Panc1 (cell line): ENCODE results near the gene OR52E4. TPM values are rescaled to one million over a fixed set of nuclear protein-coding genes. Genes with fewer than 3 reads are reported as not detected.

ENCODE experiments used
- ATAC-seq: fragments of 200-7000 bp; cut with Tn5 transposase; 2 replicates; pipeline ENCODE4 v1.9.1; 2020; ENCODE audit warnings: mild to moderate bottlenecking, moderate library complexity
- Bru-seq: library from RNA; stranded (reverse); fragments of 400-500 nt; gene quantifications from one replicate; lab custom pipeline; 2021; lab: Mats Ljungman, UMichigan
- BruChase-seq, 2 experiments: library from RNA; stranded (reverse); fragments of 400-500 nt; gene quantifications; one replicate each; lab custom pipeline; 2021; lab: Mats Ljungman, UMichigan
- BruUV-seq: library from RNA; stranded (reverse); fragments of 400-500 nt; replicated peaks from 2 replicates; lab custom pipeline; 2021; lab: Mats Ljungman, UMichigan
- CTCF ChIA-PET: fragments of 300-600 bp; sonication (Branson Sonifier 250); formaldehyde crosslinking; loops from one replicate; lab custom pipeline; 2022; ENCODE audit warnings: antibody characterized with exemption; lab: Charles Lee
- POLR2A ChIA-PET: fragments of 300-600 bp; sonication (Branson Sonifier 250); formaldehyde crosslinking; loops from one replicate; lab custom pipeline; 2022; ENCODE audit warnings: antibody characterized with exemption; lab: Charles Lee
- DNase-seq: peaks from one replicate; pipeline ENCODE4 v3.0.0-alpha.2; 2010; ENCODE audit warnings: low read depth, low spot score
- H3K27ac ChIP-seq: 2 replicates; pipeline ENCODE4 v1.5.1; 2011; ENCODE audit warnings: mild to moderate bottlenecking, low read length, inconsistent platforms
- H3K27me3 ChIP-seq: fragments of 200-500 bp; sonication (Bioruptor generic); 2 replicates; pipeline ENCODE4 v1.6.0; 2014; ENCODE audit warnings: low read length, inconsistent platforms; ENCODE audit not compliant: control insufficient read depth, insufficient read depth
- H3K36me3 ChIP-seq: fragments of 200-500 bp; sonication (Bioruptor generic); 2 replicates; pipeline ENCODE4 v1.5.1; 2014; ENCODE audit warnings: inconsistent platforms, mild to moderate bottlenecking, low read length, moderate library complexity; ENCODE audit not compliant: control insufficient read depth, insufficient read depth
- H3K4me1 ChIP-seq: 2 replicates; pipeline ENCODE4 v1.5.1; 2011; ENCODE audit warnings: inconsistent platforms, mild to moderate bottlenecking, low read length, moderate library complexity; ENCODE audit not compliant: control insufficient read depth, insufficient read depth
- H3K4me3 ChIP-seq, 2 experiments: 2 replicates each; pipeline ENCODE4 v1.5.1; 2011 to 2012; ENCODE audit warnings: low read depth in 2 of 2, low read length in 2 of 2, mild to moderate bottlenecking in 2 of 2, inconsistent platforms in 1 of 2, moderate library complexity in 1 of 2
- H3K9me3 ChIP-seq: fragments of 200-500 bp; sonication (Bioruptor generic); 2 replicates; pipeline ENCODE4 v1.5.1; 2014; ENCODE audit warnings: low read depth, mild to moderate bottlenecking, inconsistent platforms, low read length, moderate library complexity; ENCODE audit not compliant: control insufficient read depth, insufficient read depth
- POLR2AphosphoS5 ChIP-seq: IDR thresholded peaks from 2 replicates; pipeline ENCODE4 v1.6.1; 2012; ENCODE audit warnings: mild to moderate bottlenecking, low read depth, low read length, moderate library complexity
- SIN3A ChIP-seq: IDR thresholded peaks from 2 replicates; pipeline ENCODE4 v1.6.1; 2012; ENCODE audit warnings: low read depth, mild to moderate bottlenecking, low read length, moderate library complexity, borderline replicate concordance; ENCODE audit not compliant: insufficient read depth
- TCF7L2 ChIP-seq: IDR thresholded peaks from 2 replicates; pipeline ENCODE4 v1.6.1; 2011; ENCODE audit warnings: mild to moderate bottlenecking, low read depth, low read length, inconsistent platforms
- in situ Hi-C: cut with HindIII; loops from 2 replicates; pipeline ENCODE4 v1.10.0; 2016; ENCODE audit warnings: low sequenced_read_pairs, low pct_unique_long_range_greater_than_20kb
- intact Hi-C: fragments of 100-400 bp; cut with micrococcal nuclease; formaldehyde crosslinking; loops from one replicate; pipeline ENCODE4 v1.10.0; 2022; ENCODE audit not compliant: unreplicated experiment
- long read RNA-seq: library from polyadenylated mRNA; unstranded; transcript quantifications from one replicate; pipeline ENCODE4 v2.0.0, GENCODE V29; 2021; ENCODE audit not compliant: unreplicated experiment
- polyA plus RNA-seq: library from polyadenylated mRNA; unstranded; fragments of >200 nt; gene quantifications from one replicate; pipeline ENCODE4 v1.2.1, GENCODE V29; 2012; ENCODE audit warnings: missing spikeins; ENCODE audit not compliant: insufficient read length
- total RNA-seq: library from RNA; stranded (reverse); gene quantifications from one replicate; pipeline ENCODE4 v1.2.1, GENCODE V29; 2021; ENCODE audit not compliant: unreplicated experiment
- TF ChIP-seq, protein P1 (sequence below): fragments of 450-650 bp; IDR thresholded peaks from 2 replicates; pipeline ENCODE4 v1.5.1; 2017; ENCODE audit warnings: mild to moderate bottlenecking
- TF ChIP-seq, protein P2 (sequence below), 2 experiments: IDR thresholded peaks; 2 replicates each; pipeline ENCODE4 v1.6.1; 2011 to 2012; ENCODE audit warnings: low read depth in 2 of 2, control low read depth in 1 of 2, low read length in 1 of 2, mild to moderate bottlenecking in 1 of 2, moderate library complexity in 1 of 2; ENCODE audit not compliant: insufficient read depth in 1 of 2

The OR52E4 gene
- not detected for total RNA-seq
- not detected for polyA plus RNA-seq
- not detected for Bru-seq, nascent RNA
- not detected for BruChase-seq, experiment 1, labeled RNA remaining after a 2-hour chase
- not detected for BruChase-seq, experiment 2, labeled RNA remaining after a 6-hour chase
- long read RNA-seq, result 0 reads

DNA sequence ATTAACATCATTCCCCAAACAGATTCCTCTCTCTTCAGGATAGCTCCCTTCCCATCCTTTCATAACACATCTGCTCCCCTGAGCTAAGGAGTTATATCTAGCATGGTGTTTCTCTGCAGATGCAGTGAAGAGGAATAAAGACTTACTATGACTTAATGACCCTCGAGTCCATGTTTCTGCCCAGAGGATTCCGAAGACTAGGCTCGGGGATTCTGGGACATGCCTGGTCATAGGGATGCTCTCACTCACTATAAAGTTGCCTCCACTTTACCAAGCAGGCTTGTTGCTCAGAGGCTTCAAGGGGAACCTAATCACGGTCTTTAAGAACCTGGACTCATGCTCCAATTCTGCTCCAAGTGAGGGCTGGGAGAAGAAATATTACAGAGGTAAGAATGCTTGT is at the start of gene OR52E4:
OR52E4 (plus strand) TSS at position 301 of the 400 bp plus-strand sequence. CDS start 3,664 bp downstream, outside the sequence.
- no peak for DNase-seq
- TF ChIP-seq TCF7L2 (no peak), SIN3A (no peak), POLR2AphosphoS5 (no peak)
- TF ChIP-seq, protein P1, sequence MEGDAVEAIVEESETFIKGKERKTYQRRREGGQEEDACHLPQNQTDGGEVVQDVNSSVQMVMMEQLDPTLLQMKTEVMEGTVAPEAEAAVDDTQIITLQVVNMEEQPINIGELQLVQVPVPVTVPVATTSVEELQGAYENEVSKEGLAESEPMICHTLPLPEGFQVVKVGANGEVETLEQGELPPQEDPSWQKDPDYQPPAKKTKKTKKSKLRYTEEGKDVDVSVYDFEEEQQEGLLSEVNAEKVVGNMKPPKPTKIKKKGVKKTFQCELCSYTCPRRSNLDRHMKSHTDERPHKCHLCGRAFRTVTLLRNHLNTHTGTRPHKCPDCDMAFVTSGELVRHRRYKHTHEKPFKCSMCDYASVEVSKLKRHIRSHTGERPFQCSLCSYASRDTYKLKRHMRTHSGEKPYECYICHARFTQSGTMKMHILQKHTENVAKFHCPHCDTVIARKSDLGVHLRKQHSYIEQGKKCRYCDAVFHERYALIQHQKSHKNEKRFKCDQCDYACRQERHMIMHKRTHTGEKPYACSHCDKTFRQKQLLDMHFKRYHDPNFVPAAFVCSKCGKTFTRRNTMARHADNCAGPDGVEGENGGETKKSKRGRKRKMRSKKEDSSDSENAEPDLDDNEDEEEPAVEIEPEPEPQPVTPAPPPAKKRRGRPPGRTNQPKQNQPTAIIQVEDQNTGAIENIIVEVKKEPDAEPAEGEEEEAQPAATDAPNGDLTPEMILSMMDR, result no peak
- TF ChIP-seq, protein P2, sequence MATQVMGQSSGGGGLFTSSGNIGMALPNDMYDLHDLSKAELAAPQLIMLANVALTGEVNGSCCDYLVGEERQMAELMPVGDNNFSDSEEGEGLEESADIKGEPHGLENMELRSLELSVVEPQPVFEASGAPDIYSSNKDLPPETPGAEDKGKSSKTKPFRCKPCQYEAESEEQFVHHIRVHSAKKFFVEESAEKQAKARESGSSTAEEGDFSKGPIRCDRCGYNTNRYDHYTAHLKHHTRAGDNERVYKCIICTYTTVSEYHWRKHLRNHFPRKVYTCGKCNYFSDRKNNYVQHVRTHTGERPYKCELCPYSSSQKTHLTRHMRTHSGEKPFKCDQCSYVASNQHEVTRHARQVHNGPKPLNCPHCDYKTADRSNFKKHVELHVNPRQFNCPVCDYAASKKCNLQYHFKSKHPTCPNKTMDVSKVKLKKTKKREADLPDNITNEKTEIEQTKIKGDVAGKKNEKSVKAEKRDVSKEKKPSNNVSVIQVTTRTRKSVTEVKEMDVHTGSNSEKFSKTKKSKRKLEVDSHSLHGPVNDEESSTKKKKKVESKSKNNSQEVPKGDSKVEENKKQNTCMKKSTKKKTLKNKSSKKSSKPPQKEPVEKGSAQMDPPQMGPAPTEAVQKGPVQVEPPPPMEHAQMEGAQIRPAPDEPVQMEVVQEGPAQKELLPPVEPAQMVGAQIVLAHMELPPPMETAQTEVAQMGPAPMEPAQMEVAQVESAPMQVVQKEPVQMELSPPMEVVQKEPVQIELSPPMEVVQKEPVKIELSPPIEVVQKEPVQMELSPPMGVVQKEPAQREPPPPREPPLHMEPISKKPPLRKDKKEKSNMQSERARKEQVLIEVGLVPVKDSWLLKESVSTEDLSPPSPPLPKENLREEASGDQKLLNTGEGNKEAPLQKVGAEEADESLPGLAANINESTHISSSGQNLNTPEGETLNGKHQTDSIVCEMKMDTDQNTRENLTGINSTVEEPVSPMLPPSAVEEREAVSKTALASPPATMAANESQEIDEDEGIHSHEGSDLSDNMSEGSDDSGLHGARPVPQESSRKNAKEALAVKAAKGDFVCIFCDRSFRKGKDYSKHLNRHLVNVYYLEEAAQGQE (IDR thresholded peaks at IDR 0.05; ENCODE audit: insufficient read depth in 1 of 2, low read depth in 2 of 2, low read length in 1 of 2), result no peak
- CTCF ChIA-PET, result no interaction called here
- POLR2A ChIA-PET, result no interaction called here
- Histone ChIP-seq H3K9me3 (no peaks in the 10 kb centered on the region; the same call in 1 of the 2 replicates), H3K36me3 (no peaks in the 10 kb centered on the region), H3K4me1 (no peaks in the 10 kb centered on the region), H3K4me3 (no peak within 1 kb of the TSS), H3K27ac (no peak within 1 kb of the TSS), H3K27me3 (peaks cover 4% of the 10 kb centered on the region)
- BruUV-seq, result no TSS peak
- intact Hi-C loops, result no loop called here
- in situ Hi-C loops, result no loop called here
- ATAC-seq, result no peak

DNA sequence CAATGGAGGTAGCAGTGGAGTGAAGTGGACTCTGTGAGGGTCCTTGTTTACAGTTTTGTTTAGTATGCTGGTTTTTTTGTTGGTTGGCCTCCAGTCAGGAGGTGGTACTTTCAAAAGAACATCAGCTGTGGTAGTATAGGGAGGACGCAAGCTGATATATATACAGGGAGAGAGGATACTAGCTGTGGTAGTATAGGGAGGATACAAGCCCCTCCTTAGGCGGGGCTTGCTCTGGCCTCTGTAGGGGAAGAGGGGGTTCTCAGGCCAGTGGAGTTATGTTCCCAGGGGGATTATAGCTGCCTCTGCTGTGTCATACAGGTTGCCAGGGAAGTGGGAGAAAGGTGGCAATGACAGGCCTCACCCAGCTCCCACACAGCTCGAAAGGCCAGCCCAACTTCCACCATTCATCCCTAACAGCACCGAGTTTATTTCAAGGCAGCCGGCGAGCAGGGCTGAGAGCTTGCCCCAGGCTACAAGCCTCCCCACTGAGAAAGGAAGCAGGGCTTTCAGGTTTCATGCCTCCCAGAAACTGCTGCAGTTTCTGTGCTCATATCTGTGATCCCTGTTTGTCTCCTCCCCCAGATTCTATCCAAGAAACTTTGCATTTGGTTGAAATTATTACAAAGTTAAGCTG is 49.1 kb upstream of the OR52E4 start:
- intact Hi-C loops (no loop called here), in situ Hi-C loops (no loop called here)
- no peaks in the 10 kb centered on the region for H3K27me3 ChIP-seq
- ChIA-PET CTCF (no interaction called here), POLR2A (no interaction called here)
- no TSS peak for BruUV-seq
- peak; percentile 58; the same call in 1 of the 2 replicates for ATAC-seq
- no peaks in the 10 kb centered on the region for H3K9me3 ChIP-seq
- no peak overlapping the region for H3K27ac ChIP-seq
- no peak overlapping the region for H3K4me3 ChIP-seq
- no peak for DNase-seq
- no peaks in the 10 kb centered on the region for H3K4me1 ChIP-seq
- no peaks in the 10 kb centered on the region for H3K36me3 ChIP-seq
- TF ChIP-seq, protein P2 (IDR thresholded peaks at IDR 0.05; ENCODE audit: insufficient read depth in 1 of 2, low read depth in 2 of 2, low read length in 1 of 2), result no peak
- TF ChIP-seq TCF7L2, result no peak
- no peak for TF ChIP-seq SIN3A
- TF ChIP-seq, protein P1, result no peak
- TF ChIP-seq POLR2AphosphoS5, result no peak
